ENCODE results near the gene CROCC2. TPM values are rescaled to one million over a fixed set of nuclear protein-coding genes. Genes with fewer than 3 reads are reported as not detected.

Gene CROCC2
- total and polyA plus RNA-seq, 4 donors = 1.3 to 17.4 (median 4.4) TPM

- no peaks in the 10 kb centered on the region for H3K27me3 ChIP-seq (ENCODE audit: control insufficient read depth in 3 of 3, insufficient read depth in 3 of 3, low read length in 2 of 3)
- no peak for TF ChIP-seq CTCF (IDR thresholded peaks at IDR 0.05; ENCODE audit: control extremely low read depth, extremely low read depth)
- H3K4me3 ChIP-seq = no peak overlapping the region
- H3K9ac ChIP-seq (ENCODE audit: insufficient read depth in 1 of 2, low read length in 2 of 2) = no peak overlapping the region
- peaks cover 0 to 52% (median 30%) of the 10 kb centered on the region in 5 donors for H3K4me1 ChIP-seq (ENCODE audit: control insufficient read depth in 5 of 5, insufficient read depth in 5 of 5, low read length in 5 of 5)
- peak overlapping the region in 1 of 2 donors; percentile 90 for H3K27ac ChIP-seq (ENCODE audit: low read depth in 1 of 2, low read length in 1 of 2)
- ATAC-seq (ENCODE audit: insufficient read depth, low FRiP score) (no peak), DNase-seq (no peak)
- WGBS, 2 donors = 93 to 96% methylated on average over 13 of the region's 13 CpGs
- peaks cover 0 to 5% (median 0%) of the 10 kb centered on the region in 4 donors for H3K9me3 ChIP-seq (ENCODE audit: control insufficient read depth in 4 of 4, insufficient read depth in 3 of 4, low read length in 3 of 4)
- no peaks in the 10 kb centered on the region for H3K36me3 ChIP-seq (ENCODE audit: control insufficient read depth in 4 of 4, insufficient read depth in 4 of 4, low read length in 4 of 4)
Observed at GRCh38 chr2:240990726-240991377, 84.7 kb downstream of the CROCC2 start.

- H3K9ac ChIP-seq (ENCODE audit: insufficient read depth in 1 of 2, low read length in 2 of 2) = no peak overlapping the region
- peaks cover 0 to 5% (median 0%) of the 10 kb centered on the region in 4 donors for H3K9me3 ChIP-seq (ENCODE audit: control insufficient read depth in 4 of 4, insufficient read depth in 3 of 4, low read length in 3 of 4)
- peak; percentile 64 to 74 (median 73) for DNase-seq
- H3K4me3 ChIP-seq = no peak overlapping the region
- H3K36me3 ChIP-seq (ENCODE audit: control insufficient read depth in 4 of 4, insufficient read depth in 4 of 4, low read length in 4 of 4) = no peaks in the 10 kb centered on the region
- H3K27me3 ChIP-seq (ENCODE audit: control insufficient read depth in 3 of 3, insufficient read depth in 3 of 3, low read length in 2 of 3) = no peaks in the 10 kb centered on the region
- no peak for TF ChIP-seq CTCF (IDR thresholded peaks at IDR 0.05; ENCODE audit: control extremely low read depth, extremely low read depth)
- 48 to 73% methylated on average over 33 of the region's 33 CpGs for WGBS, 2 donors
- peak overlapping the region in 1 of 2 donors; percentile 90 for H3K27ac ChIP-seq (ENCODE audit: low read depth in 1 of 2, low read length in 1 of 2)
- ATAC-seq (ENCODE audit: insufficient read depth, low FRiP score) = peak; percentile 78
- peaks cover 0 to 57% (median 36%) of the 10 kb centered on the region in 5 donors for H3K4me1 ChIP-seq (ENCODE audit: control insufficient read depth in 5 of 5, insufficient read depth in 5 of 5, low read length in 5 of 5)
Observed at GRCh38 chr2:240991378-240992263, 85.5 kb downstream of the CROCC2 start.

- no peak overlapping the region for H3K9ac ChIP-seq (ENCODE audit: insufficient read depth in 1 of 2, low read length in 2 of 2)
- peak overlapping the region in 1 of 2 donors; percentile 83 for H3K27ac ChIP-seq (ENCODE audit: low read depth in 1 of 2, low read length in 1 of 2)
- no peak overlapping the region for H3K4me3 ChIP-seq
- peak in 1 of 3 donors; percentile 16 for DNase-seq
- peaks cover 0 to 57% (median 35%) of the 10 kb centered on the region in 5 donors for H3K4me1 ChIP-seq (ENCODE audit: control insufficient read depth in 5 of 5, insufficient read depth in 5 of 5, low read length in 5 of 5)
- no peaks in the 10 kb centered on the region for H3K27me3 ChIP-seq (ENCODE audit: control insufficient read depth in 3 of 3, insufficient read depth in 3 of 3, low read length in 2 of 3)
- peaks cover 0 to 5% (median 0%) of the 10 kb centered on the region in 4 donors for H3K9me3 ChIP-seq (ENCODE audit: control insufficient read depth in 4 of 4, insufficient read depth in 3 of 4, low read length in 3 of 4)
- no peaks in the 10 kb centered on the region for H3K36me3 ChIP-seq (ENCODE audit: control insufficient read depth in 4 of 4, insufficient read depth in 4 of 4, low read length in 4 of 4)
- WGBS, 2 donors = 56 to 80% methylated on average over 20 of the region's 20 CpGs
- TF ChIP-seq CTCF (IDR thresholded peaks at IDR 0.05; ENCODE audit: control extremely low read depth, extremely low read depth) = no peak
- ATAC-seq (ENCODE audit: insufficient read depth, low FRiP score) = no peak
Observed at GRCh38 chr2:240992572-240993291, 86.6 kb downstream of the CROCC2 start.

Data from lung (tissue), 12 donors.